A549 (cell line): ENCODE results near the gene AGAP5. TPM values are rescaled to one million over a fixed set of nuclear protein-coding genes. Genes with fewer than 3 reads are reported as not detected.

ENCODE experiments used
- ATAC-seq, 2 experiments: fragments of 200-7000 bp in 1 of 2; fragments of >200 bp in 1 of 2; cut with Nextera tagmentation in 1 of 2; cut with Tn5 transposase in 1 of 2; 3 replicates each; pipeline versions ENCODE4 v1.8.0 to v1.9.1; 2018 to 2020; ENCODE audit warnings: mild to moderate bottlenecking in 1 of 2, moderate library complexity in 1 of 2
- CTCF ChIA-PET: fragments of 300-600 bp; sonication (Branson Sonifier 250); formaldehyde crosslinking; extraction: SDS; loops from one replicate; lab custom pipeline; 2021; ENCODE audit warnings: antibody characterized with exemption, inconsistent platforms; lab: Yijun Ruan, JAX
- POLR2A ChIA-PET: fragments of 350-600 bp; formaldehyde crosslinking; extraction: SDS; loops from one replicate; lab custom pipeline; 2021; ENCODE audit warnings: antibody characterized with exemption, inconsistent platforms; lab: Yijun Ruan, JAX
- DNase-seq, 2 experiments: peaks; one replicate each; pipeline versions ENCODE4 v3.0.0 to v3.0.0-alpha.2; 2011 to 2016; ENCODE audit warnings: low read depth in 1 of 2, low spot score in 1 of 2
- FAIRE-seq: peaks from 2 replicates; lab custom pipeline; 2011; peaks lifted over from hg19 to GRCh38; lab: Jason Lieb, UNC
- H3K27ac ChIP-seq, 2 experiments: fragments of >200 bp; sonication (Bioruptor Twin); formaldehyde crosslinking; 3 replicates each; pipeline ENCODE4 v1.5.1; 2016 to 2017
- H3K4me1 ChIP-seq: fragments of >200 bp; sonication (Bioruptor Twin); formaldehyde crosslinking; 3 replicates; pipeline ENCODE4 v1.6.1; 2016
- H3K4me2 ChIP-seq: fragments of >200 bp; sonication (Bioruptor Twin); formaldehyde crosslinking; 3 replicates; pipeline ENCODE4 v1.6.1; 2016
- H3K4me3 ChIP-seq: fragments of >200 bp; sonication (Bioruptor Twin); formaldehyde crosslinking; 3 replicates; pipeline ENCODE4 v1.5.1; 2016
- H3K9me3 ChIP-seq: fragments of >200 bp; sonication (Bioruptor Twin); formaldehyde crosslinking; 3 replicates; pipeline ENCODE4 v1.6.1; 2016
- CBX2 ChIP-seq: fragments of 200-600 bp; sonication (generic); IDR thresholded peaks from 2 replicates; pipeline ENCODE4 v1.6.1; 2016; ENCODE audit warnings: low read depth, mild to moderate bottlenecking, borderline replicate concordance
- CEBPB ChIP-seq, 2 experiments: fragments of >200 bp in 1 of 2; sonication (Bioruptor Twin) in 1 of 2; formaldehyde crosslinking in 1 of 2; IDR thresholded peaks; 2 replicates each; pipeline ENCODE4 v1.6.1; 2012 to 2016
- FOSL2 ChIP-seq, 2 experiments: fragments of 450-650 bp in 1 of 2; fragments of >200 bp in 1 of 2; sonication (Bioruptor Twin) in 1 of 2; formaldehyde crosslinking; IDR thresholded peaks; 2 replicates each; pipeline versions ENCODE4 v1.5.0 to v1.6.1; 2016 to 2020; ENCODE audit warnings: mild to moderate bottlenecking in 1 of 2, moderate library complexity in 1 of 2
- FOXS1 ChIP-seq: fragments of 250-450 bp; sonication (Bioruptor Pico); IDR thresholded peaks from 2 replicates; pipeline ENCODE4 v1.5.0; 2020; ENCODE audit warnings: mild to moderate bottlenecking, moderate library complexity
- HOXB13 ChIP-seq: fragments of 250-450 bp; sonication (Bioruptor Pico); IDR thresholded peaks from 2 replicates; pipeline ENCODE4 v1.5.0; 2020; ENCODE audit warnings: low read depth, mild to moderate bottlenecking, moderate library complexity
- KDM1A ChIP-seq: fragments of 200-600 bp; sonication (generic); IDR thresholded peaks from 2 replicates; pipeline ENCODE4 v1.6.1; 2016; ENCODE audit warnings: low read depth, mild to moderate bottlenecking
- MYC ChIP-seq: IDR thresholded peaks from 2 replicates; pipeline ENCODE4 v1.6.1; 2012; ENCODE audit warnings: mild to moderate bottlenecking, inconsistent platforms, low read length, improper control_type of control experiment, borderline replicate concordance
- ZSCAN20 ChIP-seq: fragments of 250-450 bp; sonication (Bioruptor Pico); IDR thresholded peaks from 2 replicates; pipeline ENCODE4 v1.8.0; 2022; ENCODE audit warnings: mild to moderate bottlenecking, moderate library complexity
- WGBS: methylation state at CpG from one replicate; pipeline ENCODE4 v1.1.6; 2017; ENCODE audit errors: missing lambda C conversion rate; 5-methylcytosine and 5-hydroxymethylcytosine counted together
- polyA plus RNA-seq, 4 experiments: library from polyadenylated mRNA; depleted of rRNA in 3 of 4; stranded (reverse); fragments of >200 nt; fragmentation: RNase III in 1 of 4; extraction: RNeasy Plus Mini Kit Qiagen cat#74134 plus additional on column Dnase treatment in 1 of 4; gene quantifications; 2 replicates in 3 of 4; 3 replicates in 1 of 4; pipeline ENCODE4 v1.2.3, GENCODE V29; 2011 to 2017
- TF ChIP-seq, protein P1 (sequence below): fragments of 250-450 bp; sonication (Bioruptor Pico); IDR thresholded peaks from 2 replicates; pipeline ENCODE4 v1.5.0; 2020; ENCODE audit warnings: low read depth, mild to moderate bottlenecking, moderate library complexity
- TF ChIP-seq, protein P2 (sequence below): IDR thresholded peaks from 2 replicates; pipeline ENCODE4 v1.6.1; 2012
- TF ChIP-seq, protein P3 (sequence below): fragments of 150-350 bp; IDR thresholded peaks from 2 replicates; pipeline ENCODE4 v1.6.1; 2014; ENCODE audit warnings: low read depth, mild to moderate bottlenecking, low read length
- TF ChIP-seq, protein P4 (sequence below): fragments of >200 bp; sonication (Bioruptor Twin); formaldehyde crosslinking; IDR thresholded peaks from 2 replicates; pipeline ENCODE4 v1.6.1; 2016
- TF ChIP-seq, protein P5 (sequence below): fragments of 450-650 bp; IDR thresholded peaks from 2 replicates; pipeline ENCODE4 v1.6.1; 2014; ENCODE audit warnings: antibody characterized with exemption
- TF ChIP-seq, protein P6 (sequence below): fragments of 200-600 bp; sonication (generic); IDR thresholded peaks from 2 replicates; pipeline ENCODE4 v1.6.1; 2016; ENCODE audit warnings: antibody characterized with exemption, mild to moderate bottlenecking, moderate library complexity

AGAP5 gene
- polyA plus RNA-seq, 2 of the 4 experiments (the other 2 are of a cell fraction): 2.5 to 4.0 TPM

DNA sequence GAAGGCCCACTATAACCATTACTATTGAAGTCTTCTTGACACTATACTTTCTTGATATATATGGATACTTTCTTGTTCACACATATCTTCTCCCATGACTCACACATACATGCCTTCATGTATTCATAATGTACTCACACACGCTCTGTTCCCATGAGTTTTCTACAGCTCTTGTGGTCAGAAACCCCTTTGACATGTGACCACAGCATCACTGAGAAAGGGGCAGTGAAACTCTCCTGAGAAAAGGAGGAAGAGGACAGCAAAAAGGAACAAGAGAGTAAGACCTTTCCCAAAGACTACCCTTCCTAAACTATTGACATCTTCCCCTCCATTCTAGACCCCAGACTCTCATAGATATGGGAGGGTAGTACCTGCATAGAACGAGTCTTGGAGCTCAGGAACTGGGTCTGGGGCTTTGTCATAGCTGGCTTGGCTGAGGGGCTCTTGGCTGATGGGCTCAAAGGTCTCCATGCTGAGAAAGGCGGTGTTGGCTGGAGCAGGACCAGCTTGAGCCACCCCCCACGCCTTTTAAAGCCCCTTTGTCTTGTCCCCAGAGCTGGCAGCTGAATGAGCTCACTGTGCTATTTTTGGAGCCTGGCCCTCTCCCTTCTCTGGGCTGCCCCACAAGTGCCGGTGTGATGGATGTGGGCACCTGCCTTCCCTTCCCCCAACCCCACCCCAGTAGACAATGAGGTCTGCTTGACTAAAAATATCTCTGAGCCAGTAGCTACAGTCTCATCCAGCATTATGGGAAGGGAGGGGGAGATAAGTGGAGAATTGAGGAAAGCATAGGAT lies 47.2 kb downstream of the AGAP5 start:
- WGBS: 47% methylated on average over 5 of the region's 5 CpGs
- ChIA-PET POLR2A (no interaction called here), CTCF (interaction anchor here (0.9 to 15.6 kb wide), 2 partner anchors 118 to 193 kb away, joined by 3 to 378 read pairs; no protein-coding TSS in a partner anchor)
- H3K4me3 ChIP-seq: no peak overlapping the region
- no peaks in the 10 kb centered on the region for H3K9me3 ChIP-seq
- no peaks in the 10 kb centered on the region for H3K4me1 ChIP-seq
- TF ChIP-seq FOSL2 (IDR thresholded peaks at IDR 0.05) (no peak), FOSL2 (CRISPR knock-in tag; IDR thresholded peaks at IDR 0.05) (no peak), KDM1A (no peak), FOXS1 (CRISPR knock-in tag) (no peak), CBX2 (no peak), HOXB13 (CRISPR knock-in tag) (no peak), CEBPB (IDR thresholded peaks at IDR 0.05) (no peak)
- TF ChIP-seq, protein P1, sequence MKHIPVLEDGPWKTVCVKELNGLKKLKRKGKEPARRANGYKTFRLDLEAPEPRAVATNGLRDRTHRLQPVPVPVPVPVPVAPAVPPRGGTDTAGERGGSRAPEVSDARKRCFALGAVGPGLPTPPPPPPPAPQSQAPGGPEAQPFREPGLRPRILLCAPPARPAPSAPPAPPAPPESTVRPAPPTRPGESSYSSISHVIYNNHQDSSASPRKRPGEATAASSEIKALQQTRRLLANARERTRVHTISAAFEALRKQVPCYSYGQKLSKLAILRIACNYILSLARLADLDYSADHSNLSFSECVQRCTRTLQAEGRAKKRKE (CRISPR knock-in tag): no peak
- TF ChIP-seq, protein P2, sequence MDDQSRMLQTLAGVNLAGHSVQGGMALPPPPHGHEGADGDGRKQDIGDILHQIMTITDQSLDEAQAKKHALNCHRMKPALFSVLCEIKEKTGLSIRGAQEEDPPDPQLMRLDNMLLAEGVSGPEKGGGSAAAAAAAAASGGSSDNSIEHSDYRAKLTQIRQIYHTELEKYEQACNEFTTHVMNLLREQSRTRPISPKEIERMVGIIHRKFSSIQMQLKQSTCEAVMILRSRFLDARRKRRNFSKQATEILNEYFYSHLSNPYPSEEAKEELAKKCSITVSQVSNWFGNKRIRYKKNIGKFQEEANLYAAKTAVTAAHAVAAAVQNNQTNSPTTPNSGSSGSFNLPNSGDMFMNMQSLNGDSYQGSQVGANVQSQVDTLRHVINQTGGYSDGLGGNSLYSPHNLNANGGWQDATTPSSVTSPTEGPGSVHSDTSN: no peak
- TF ChIP-seq, protein P3, sequence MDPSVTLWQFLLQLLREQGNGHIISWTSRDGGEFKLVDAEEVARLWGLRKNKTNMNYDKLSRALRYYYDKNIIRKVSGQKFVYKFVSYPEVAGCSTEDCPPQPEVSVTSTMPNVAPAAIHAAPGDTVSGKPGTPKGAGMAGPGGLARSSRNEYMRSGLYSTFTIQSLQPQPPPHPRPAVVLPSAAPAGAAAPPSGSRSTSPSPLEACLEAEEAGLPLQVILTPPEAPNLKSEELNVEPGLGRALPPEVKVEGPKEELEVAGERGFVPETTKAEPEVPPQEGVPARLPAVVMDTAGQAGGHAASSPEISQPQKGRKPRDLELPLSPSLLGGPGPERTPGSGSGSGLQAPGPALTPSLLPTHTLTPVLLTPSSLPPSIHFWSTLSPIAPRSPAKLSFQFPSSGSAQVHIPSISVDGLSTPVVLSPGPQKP: no peak
- ATAC-seq (no peak), DNase-seq (no peak), FAIRE-seq (no peak)
- H3K27ac ChIP-seq: no peak overlapping the region
- H3K4me2 ChIP-seq: no peak overlapping the region

DNA sequence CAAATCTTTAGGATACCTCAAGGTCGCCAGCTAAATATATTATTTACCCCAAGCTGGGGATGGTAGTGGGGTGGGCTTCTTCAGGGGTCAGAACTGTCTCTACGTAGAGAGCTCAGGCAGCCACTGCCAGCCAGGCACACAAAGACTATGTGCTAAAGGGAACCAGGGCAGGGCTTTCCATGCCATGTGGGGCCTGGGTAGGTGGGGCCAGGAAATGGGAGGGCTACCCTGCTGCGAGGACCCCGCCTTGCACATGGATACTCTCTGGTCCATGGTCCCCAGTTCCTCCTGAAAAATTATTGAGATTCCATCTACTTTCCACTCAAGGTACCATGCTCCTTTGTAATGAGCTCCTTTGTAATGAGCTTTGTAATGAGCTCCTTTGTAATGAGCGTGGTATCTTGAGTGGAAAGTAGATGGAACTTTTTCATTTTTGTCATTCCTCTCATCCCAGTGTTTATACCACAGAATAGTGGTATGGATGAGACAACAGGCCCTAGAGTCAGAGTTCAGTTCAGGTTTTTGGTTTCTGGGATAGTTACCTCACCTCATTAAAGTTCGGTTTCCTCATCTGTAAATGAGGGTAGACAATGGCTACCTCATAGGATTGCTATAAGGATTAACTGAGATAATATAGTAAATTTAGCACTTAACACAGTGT lies 47.9 kb downstream of the AGAP5 start:
- no peak for ATAC-seq
- POLR2A ChIA-PET: interaction anchor here (1.1 kb wide), 1 partner anchor 154 kb away, joined by 3 read pairs; the partner anchor contains the start of gene PPP3CB
- 83% methylated on average over 6 of the region's 6 CpGs for WGBS
- Histone ChIP-seq H3K4me3 (no peak overlapping the region), H3K9me3 (no peaks in the 10 kb centered on the region), H3K27ac (no peak overlapping the region)
- CTCF ChIA-PET: interaction anchor here (15.6 kb wide), 1 partner anchor 118 kb away, joined by 378 read pairs; no protein-coding TSS in a partner anchor
- no peak for FAIRE-seq
- TF ChIP-seq, protein P4, sequence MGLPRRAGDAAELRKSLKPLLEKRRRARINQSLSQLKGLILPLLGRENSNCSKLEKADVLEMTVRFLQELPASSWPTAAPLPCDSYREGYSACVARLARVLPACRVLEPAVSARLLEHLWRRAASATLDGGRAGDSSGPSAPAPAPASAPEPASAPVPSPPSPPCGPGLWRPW: no peak
- TF ChIP-seq, protein P5, sequence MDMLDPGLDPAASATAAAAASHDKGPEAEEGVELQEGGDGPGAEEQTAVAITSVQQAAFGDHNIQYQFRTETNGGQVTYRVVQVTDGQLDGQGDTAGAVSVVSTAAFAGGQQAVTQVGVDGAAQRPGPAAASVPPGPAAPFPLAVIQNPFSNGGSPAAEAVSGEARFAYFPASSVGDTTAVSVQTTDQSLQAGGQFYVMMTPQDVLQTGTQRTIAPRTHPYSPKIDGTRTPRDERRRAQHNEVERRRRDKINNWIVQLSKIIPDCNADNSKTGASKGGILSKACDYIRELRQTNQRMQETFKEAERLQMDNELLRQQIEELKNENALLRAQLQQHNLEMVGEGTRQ: no peak
- TF ChIP-seq, all 56 proteins: peak for 0
- Histone ChIP-seq H3K4me1 (no peaks in the 10 kb centered on the region), H3K4me2 (no peak overlapping the region)
- DNase-seq: no peak

DNA sequence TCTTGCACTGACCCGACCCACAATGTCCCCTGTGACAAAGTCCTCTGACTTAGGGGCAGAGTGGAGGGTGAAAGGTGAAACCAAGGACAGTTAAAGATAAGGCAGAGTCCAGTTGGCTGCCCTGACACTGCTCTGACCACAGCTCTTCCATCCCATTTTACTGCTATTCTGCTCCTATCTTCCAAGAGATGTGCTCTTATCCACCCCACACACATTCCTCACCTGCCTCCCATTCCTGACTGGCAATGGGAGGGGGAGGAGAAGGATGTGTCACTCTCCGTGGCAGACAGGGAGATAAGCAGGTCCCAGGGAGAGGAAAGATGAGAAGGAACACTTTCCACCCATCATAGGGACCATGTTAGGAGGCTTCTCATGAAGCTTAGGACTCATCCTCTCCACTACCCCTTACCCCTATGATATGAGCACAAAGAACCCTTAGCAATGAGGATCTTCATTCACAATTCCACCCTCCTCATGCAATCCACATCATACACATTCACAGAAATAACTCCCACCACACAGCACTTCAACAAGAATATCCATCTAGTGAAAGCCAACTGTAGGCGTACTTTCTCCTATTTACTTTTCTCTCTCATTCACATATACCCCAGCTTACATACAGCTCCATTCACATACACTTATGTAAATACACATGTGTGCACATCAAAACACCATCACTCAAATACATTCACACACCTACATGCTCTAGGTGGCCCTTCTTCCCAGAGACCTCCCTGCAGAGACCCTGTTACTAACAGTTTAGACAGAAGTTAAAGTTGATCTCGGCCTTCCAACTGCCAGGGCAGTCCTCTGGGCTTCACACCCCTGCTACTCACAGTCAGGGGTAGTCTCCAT lies 48.7 kb downstream of the AGAP5 start:
- no peak for FAIRE-seq
- CTCF ChIA-PET: interaction anchor here (1.0 to 15.6 kb wide), 4 partner anchors 16 to 117 kb away, joined by 3 to 378 read pairs (median 4); no protein-coding TSS in a partner anchor
- DNase-seq: no peak
- WGBS: 32% methylated on average over 4 of the region's 4 CpGs
- no peak for TF ChIP-seq MYC
- no peak for TF ChIP-seq ZSCAN20 (CRISPR knock-in tag)
- TF ChIP-seq, protein P6, sequence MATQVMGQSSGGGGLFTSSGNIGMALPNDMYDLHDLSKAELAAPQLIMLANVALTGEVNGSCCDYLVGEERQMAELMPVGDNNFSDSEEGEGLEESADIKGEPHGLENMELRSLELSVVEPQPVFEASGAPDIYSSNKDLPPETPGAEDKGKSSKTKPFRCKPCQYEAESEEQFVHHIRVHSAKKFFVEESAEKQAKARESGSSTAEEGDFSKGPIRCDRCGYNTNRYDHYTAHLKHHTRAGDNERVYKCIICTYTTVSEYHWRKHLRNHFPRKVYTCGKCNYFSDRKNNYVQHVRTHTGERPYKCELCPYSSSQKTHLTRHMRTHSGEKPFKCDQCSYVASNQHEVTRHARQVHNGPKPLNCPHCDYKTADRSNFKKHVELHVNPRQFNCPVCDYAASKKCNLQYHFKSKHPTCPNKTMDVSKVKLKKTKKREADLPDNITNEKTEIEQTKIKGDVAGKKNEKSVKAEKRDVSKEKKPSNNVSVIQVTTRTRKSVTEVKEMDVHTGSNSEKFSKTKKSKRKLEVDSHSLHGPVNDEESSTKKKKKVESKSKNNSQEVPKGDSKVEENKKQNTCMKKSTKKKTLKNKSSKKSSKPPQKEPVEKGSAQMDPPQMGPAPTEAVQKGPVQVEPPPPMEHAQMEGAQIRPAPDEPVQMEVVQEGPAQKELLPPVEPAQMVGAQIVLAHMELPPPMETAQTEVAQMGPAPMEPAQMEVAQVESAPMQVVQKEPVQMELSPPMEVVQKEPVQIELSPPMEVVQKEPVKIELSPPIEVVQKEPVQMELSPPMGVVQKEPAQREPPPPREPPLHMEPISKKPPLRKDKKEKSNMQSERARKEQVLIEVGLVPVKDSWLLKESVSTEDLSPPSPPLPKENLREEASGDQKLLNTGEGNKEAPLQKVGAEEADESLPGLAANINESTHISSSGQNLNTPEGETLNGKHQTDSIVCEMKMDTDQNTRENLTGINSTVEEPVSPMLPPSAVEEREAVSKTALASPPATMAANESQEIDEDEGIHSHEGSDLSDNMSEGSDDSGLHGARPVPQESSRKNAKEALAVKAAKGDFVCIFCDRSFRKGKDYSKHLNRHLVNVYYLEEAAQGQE: no peak
- no peak overlapping the region for H3K4me2 ChIP-seq
- H3K27ac ChIP-seq: no peak overlapping the region
- no peaks in the 10 kb centered on the region for H3K4me1 ChIP-seq
- H3K4me3 ChIP-seq: no peak overlapping the region
- H3K9me3 ChIP-seq: no peaks in the 10 kb centered on the region
- no peak for ATAC-seq
- POLR2A ChIA-PET: interaction anchor here (1.1 kb wide), 1 partner anchor 153 kb away, joined by 3 read pairs; the partner anchor contains the start of gene PPP3CB
